ENCODE results near the gene TMEM203.

TMEM203 gene

DNA sequence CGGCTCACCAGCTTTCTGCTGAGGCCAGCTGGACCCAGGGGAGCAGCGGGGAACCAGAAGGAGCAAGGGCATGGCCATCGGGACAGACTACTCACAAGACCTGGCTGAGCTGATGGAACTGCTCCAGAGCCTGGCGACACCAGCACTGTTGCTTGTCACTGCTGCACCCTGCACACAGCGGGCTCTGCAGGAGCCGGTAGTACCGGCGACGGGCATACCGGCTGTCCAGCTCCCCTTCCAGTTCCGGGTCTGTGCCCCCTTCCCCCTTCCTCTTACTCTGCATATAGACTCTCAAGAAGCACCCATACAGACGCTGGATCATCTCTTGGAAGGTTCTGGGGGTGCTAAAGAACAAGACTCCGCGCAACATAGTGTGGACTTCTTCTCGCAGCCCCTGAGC lies 18.1 kb downstream of the TMEM203 start:
- TF ChIP-seq, protein P1, sequence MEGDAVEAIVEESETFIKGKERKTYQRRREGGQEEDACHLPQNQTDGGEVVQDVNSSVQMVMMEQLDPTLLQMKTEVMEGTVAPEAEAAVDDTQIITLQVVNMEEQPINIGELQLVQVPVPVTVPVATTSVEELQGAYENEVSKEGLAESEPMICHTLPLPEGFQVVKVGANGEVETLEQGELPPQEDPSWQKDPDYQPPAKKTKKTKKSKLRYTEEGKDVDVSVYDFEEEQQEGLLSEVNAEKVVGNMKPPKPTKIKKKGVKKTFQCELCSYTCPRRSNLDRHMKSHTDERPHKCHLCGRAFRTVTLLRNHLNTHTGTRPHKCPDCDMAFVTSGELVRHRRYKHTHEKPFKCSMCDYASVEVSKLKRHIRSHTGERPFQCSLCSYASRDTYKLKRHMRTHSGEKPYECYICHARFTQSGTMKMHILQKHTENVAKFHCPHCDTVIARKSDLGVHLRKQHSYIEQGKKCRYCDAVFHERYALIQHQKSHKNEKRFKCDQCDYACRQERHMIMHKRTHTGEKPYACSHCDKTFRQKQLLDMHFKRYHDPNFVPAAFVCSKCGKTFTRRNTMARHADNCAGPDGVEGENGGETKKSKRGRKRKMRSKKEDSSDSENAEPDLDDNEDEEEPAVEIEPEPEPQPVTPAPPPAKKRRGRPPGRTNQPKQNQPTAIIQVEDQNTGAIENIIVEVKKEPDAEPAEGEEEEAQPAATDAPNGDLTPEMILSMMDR (IDR thresholded peaks at IDR 0.05; ENCODE audit: borderline replicate concordance, insufficient read depth, low read depth, low read length) = no peak
- H3K4me3 ChIP-seq (ENCODE audit: low read depth, low read length) = peak overlapping the region; percentile 84

DNA sequence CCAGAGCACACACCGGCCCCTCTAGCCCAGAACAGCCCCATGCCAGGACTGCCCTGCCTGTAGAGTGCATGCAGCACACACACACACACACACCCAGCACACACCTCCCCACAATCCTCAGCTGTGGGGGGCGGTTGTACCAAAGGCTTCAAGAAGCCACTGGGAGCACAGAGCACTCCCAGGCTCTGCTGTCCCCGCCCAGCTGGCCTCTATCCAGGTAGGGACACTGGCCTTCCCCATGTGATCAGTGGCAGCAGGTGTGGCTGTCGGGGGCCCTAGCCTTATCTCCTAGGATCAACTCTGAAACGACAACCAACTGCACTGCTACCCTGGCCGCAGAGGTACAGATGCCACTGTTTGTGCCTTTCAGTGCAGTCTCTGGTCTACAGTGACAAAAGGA lies 19.1 kb downstream of the TMEM203 start:
- TF ChIP-seq, protein P1 (IDR thresholded peaks at IDR 0.05; ENCODE audit: borderline replicate concordance, insufficient read depth, low read depth, low read length) = no peak
- no peak overlapping the region for H3K4me3 ChIP-seq (ENCODE audit: low read depth, low read length)

DNA sequence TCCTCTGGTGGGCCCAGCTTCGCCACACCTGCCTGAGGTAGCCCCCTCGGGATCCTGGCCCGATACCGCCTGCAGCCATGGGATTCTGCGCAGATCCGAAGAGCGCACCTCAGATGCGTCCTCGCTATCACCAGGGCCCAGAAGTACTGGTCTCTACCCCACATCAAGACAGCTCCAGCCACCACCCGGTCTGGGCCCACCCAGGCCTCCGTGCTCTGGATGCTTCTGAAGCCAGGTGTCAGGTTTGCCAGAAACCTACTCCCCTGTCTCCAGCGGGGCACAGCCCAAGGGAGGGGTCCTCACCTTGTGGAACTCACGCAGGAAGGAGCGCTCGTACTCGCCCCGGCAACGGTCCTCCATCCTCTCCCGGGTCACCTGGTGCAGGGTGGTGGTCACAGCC lies 19.5 kb downstream of the TMEM203 start:
- H3K4me3 ChIP-seq (ENCODE audit: low read depth, low read length) = no peak overlapping the region
- TF ChIP-seq, protein P1 (IDR thresholded peaks at IDR 0.05; ENCODE audit: borderline replicate concordance, insufficient read depth, low read depth, low read length) = no peak

DNA sequence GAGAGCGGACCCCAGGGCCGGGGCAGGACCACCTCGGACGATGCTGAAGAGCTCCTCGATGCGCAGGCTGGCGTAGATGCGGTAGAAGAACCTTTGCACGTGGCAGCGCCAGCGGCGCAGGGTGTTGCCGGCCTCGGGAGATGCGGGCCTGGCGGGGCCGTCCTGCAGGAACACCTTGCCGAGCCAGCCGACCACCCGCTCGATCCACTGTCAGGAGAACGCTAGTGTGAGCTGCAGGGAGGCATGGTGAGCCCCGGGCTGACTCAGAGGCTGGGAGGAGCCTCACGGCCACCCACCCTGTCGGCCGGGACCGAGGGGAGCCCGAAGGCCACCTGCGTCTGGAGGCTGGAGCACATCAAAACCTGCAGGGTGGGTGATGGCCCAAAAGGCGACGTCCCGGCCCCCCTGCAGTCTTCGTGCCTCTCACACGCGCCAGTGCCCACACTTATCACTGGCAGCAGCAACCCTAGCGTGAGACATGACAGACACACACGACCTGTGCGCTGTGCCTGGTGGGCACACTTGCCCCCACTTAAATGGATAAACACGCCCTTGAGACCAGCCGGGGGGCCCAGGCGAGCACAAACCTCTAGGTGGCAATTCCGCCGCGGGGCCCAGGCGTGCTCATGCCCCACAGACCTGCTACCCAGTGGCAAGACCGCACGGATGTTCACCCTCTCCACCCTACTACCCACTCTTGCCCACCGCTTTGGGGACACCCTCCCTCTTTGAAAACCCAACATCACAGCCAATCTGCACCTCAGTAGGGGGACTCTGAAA lies 20.4 kb downstream of the TMEM203 start:
- no peak overlapping the region for H3K4me3 ChIP-seq (ENCODE audit: low read depth, low read length)
- TF ChIP-seq, protein P1 (IDR thresholded peaks at IDR 0.05; ENCODE audit: borderline replicate concordance, insufficient read depth, low read depth, low read length) = no peak

DNA sequence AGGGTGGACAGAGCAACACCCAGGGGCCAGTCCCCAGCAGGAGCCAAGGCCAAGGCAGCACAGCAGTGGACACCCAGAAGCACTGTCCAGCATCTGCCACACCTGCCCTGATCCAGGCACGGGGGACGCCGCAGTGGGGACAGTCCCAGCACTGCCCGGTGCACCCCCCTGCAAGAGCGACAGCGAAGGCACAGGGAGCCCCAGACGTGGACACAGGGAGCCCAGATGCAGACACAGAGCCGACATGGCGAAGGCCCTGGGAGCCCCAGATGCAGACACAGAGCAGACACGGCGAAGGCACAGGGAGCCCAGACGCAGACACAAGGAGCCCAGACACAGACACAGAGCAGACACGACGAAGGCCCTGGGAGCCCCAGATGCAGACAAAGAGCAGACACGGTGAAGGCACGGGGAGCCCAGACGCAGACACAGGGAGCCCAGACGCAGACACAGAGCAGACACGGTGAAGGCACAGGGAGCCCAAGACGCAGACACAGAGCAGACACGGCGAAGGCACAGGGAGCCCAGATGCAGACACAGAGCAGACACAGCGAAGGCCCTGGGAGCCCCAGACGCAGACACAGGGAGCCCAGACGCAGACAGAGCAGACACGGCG lies 21.4 kb downstream of the TMEM203 start:
- H3K4me3 ChIP-seq (ENCODE audit: low read depth, low read length) = no peak overlapping the region
- TF ChIP-seq, protein P1 (IDR thresholded peaks at IDR 0.05; ENCODE audit: borderline replicate concordance, insufficient read depth, low read depth, low read length) = no peak

DNA sequence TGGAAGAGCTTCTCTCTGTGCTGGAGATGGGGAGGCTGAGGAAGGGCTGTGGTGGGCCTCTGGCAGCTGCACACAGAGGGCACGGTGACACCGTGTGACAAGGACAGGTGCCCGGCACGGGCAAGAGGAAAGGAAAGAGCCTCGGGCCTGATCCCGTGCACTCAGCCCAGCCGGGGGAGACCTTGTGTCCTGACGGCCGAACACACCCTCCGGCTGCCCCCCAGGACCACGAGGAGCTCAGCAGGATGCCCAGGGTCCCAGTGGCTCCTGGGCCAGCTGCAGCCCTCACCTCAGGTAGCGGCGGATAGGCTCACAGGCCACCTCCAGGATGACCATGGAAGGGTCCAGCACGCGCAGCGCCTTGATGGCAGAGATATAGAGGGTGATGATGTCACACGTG lies 22.6 kb downstream of the TMEM203 start:
- no peak overlapping the region for H3K4me3 ChIP-seq (ENCODE audit: low read depth, low read length)
- TF ChIP-seq, protein P1 (IDR thresholded peaks at IDR 0.05; ENCODE audit: borderline replicate concordance, insufficient read depth, low read depth, low read length) = no peak

DNA sequence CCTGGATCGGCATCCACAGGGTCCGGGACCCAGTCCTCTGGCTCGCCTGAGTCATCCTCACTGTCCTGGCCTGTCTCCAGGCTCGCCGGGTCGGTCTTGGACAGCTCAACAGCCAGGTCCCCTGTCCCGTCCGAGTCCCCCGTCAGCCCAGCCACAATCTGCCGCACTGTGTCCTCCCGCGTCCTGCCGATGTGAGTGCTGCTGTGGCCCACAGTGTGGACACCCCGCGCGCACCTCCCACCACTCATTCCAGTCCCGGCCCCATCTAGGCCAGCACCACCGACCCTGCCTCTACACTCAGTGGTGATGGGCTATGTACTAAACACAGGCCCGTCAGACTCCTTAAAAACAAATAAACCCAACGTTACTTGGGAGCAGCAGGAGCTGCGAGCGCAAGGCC lies 23.8 kb downstream of the TMEM203 start:
- H3K4me3 ChIP-seq (ENCODE audit: low read depth, low read length) = no peak overlapping the region
- TF ChIP-seq, protein P1 (IDR thresholded peaks at IDR 0.05; ENCODE audit: borderline replicate concordance, insufficient read depth, low read depth, low read length) = no peak

All from GM12875 (cell line).